OCI-LY1 (cell line): ENCODE measurements around the gene TMIE.

Experiments
- H2AFZ ChIP-seq: fragments of 200-600 bp; sonication (generic), shearing (Covaris generic); 2 replicates; pipeline ENCODE4 v1.6.0; 2014; ENCODE audit warnings: antibody characterized with exemption, mild to moderate bottlenecking, low read length
- H3F3A ChIP-seq: fragments of 200-600 bp; sonication (generic), shearing (Covaris generic); 2 replicates; pipeline ENCODE4 v1.6.0; 2014; ENCODE audit warnings: mild to moderate bottlenecking, antibody characterized with exemption, low read length, moderate library complexity; ENCODE audit not compliant: insufficient read depth
- H3K27ac ChIP-seq: fragments of 200-600 bp; sonication (generic); 2 replicates; pipeline ENCODE4 v1.5.1; 2014; ENCODE audit warnings: low read length, mixed run types, mild to moderate bottlenecking, low read depth; ENCODE audit not compliant: poor library complexity, severe bottlenecking
- H3K27me3 ChIP-seq: fragments of 200-600 bp; sonication (generic); 2 replicates; pipeline ENCODE4 v1.6.0; 2014; ENCODE audit warnings: antibody characterized with exemption, mild to moderate bottlenecking, low read length, moderate library complexity; ENCODE audit not compliant: insufficient read depth
- H3K36me3 ChIP-seq: fragments of 200-600 bp; sonication (generic); 2 replicates; pipeline ENCODE4 v1.6.1; 2014; ENCODE audit warnings: mild to moderate bottlenecking, antibody characterized with exemption, low read length, moderate library complexity, mixed read lengths; ENCODE audit not compliant: insufficient read depth
- H3K4me1 ChIP-seq: fragments of 200-600 bp; sonication (generic); 2 replicates; pipeline ENCODE4 v1.5.1; 2014; ENCODE audit warnings: mild to moderate bottlenecking, low read length, moderate library complexity; ENCODE audit not compliant: insufficient read depth, severe bottlenecking
- H3K4me2 ChIP-seq: fragments of 200-600 bp; sonication (generic), shearing (Covaris generic); 2 replicates; pipeline ENCODE4 v1.6.1; 2014; ENCODE audit warnings: low read length
- H3K4me3 ChIP-seq: fragments of 200-600 bp; sonication (generic); 2 replicates; pipeline ENCODE4 v1.5.1; 2014; ENCODE audit warnings: low read length, low read depth, mild to moderate bottlenecking, mixed read lengths; ENCODE audit not compliant: poor library complexity, severe bottlenecking
- H3K79me2 ChIP-seq: fragments of 200-600 bp; shearing (Covaris generic); 2 replicates; pipeline ENCODE4 v1.6.1; 2016; ENCODE audit warnings: mixed run types, low read length, mixed read lengths; ENCODE audit not compliant: insufficient read depth
- H3K9ac ChIP-seq: fragments of 200-600 bp; sonication (generic), shearing (Covaris generic); 2 replicates; pipeline ENCODE4 v1.6.1; 2014; ENCODE audit warnings: mild to moderate bottlenecking, low read length, mixed read lengths
- H3K9me2 ChIP-seq: fragments of 200-600 bp; sonication (generic), shearing (Covaris generic); 2 replicates; pipeline ENCODE4 v1.6.1; 2014; ENCODE audit warnings: low read depth, mild to moderate bottlenecking, low read length, mixed read lengths
- H3K9me3 ChIP-seq: fragments of 200-600 bp; shearing (Covaris generic); 2 replicates; pipeline ENCODE4 v1.6.1; 2014; ENCODE audit warnings: low read length, mixed read lengths
- H4K20me1 ChIP-seq: fragments of 200-600 bp; sonication (generic), shearing (Covaris generic); 2 replicates; pipeline ENCODE4 v1.6.0; 2016; ENCODE audit warnings: mild to moderate bottlenecking, low read length; ENCODE audit not compliant: insufficient read depth
- EZH2 ChIP-seq: fragments of 200-600 bp; sonication (generic), shearing (Covaris generic); IDR thresholded peaks from 2 replicates; pipeline ENCODE4 v1.8.0; 2017; ENCODE audit warnings: borderline replicate concordance, mixed run types, mild to moderate bottlenecking, antibody characterized with exemption, low read length, moderate library complexity, mixed read lengths
- TF ChIP-seq, protein P1 (sequence below): fragments of 200-600 bp; sonication (generic), shearing (Covaris generic); IDR thresholded peaks from 2 replicates; pipeline ENCODE4 v1.5.1; 2017; ENCODE audit warnings: mild to moderate bottlenecking, antibody characterized with exemption, low read length, moderate library complexity, mixed read lengths

The TMIE gene

DNA sequence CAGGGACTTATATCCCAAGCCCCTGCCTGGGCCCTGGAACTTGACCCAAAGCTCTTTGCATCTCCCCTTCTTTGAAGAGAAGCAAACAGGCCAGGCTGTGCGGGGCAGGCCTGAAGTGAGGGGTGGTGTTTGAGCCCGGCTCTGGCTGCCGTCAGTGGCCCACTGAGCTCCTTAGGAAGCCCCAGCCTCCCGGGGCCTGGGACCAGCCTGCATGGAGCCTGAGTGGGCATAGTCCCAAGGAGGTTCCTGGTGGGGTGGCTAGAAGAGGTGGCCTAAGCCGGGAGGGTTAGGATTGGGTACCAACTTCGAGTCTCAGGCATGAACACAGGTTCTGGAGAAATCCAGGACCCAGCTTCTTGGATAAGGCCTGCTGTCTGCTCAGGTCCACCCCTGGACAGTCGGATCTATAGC lies 6.4 kb downstream of the TMIE start:
- no peak overlapping the region for H2AFZ ChIP-seq
- no peak overlapping the region for H3K27ac ChIP-seq
- no peaks in the 10 kb centered on the region for H3F3A ChIP-seq
- no peaks in the 10 kb centered on the region for H3K79me2 ChIP-seq
- no peak overlapping the region for H3K4me2 ChIP-seq
- H3K4me3 ChIP-seq, result no peak overlapping the region
- no peak overlapping the region for H3K9ac ChIP-seq
- TF ChIP-seq EZH2, result no peak
- TF ChIP-seq, protein P1, sequence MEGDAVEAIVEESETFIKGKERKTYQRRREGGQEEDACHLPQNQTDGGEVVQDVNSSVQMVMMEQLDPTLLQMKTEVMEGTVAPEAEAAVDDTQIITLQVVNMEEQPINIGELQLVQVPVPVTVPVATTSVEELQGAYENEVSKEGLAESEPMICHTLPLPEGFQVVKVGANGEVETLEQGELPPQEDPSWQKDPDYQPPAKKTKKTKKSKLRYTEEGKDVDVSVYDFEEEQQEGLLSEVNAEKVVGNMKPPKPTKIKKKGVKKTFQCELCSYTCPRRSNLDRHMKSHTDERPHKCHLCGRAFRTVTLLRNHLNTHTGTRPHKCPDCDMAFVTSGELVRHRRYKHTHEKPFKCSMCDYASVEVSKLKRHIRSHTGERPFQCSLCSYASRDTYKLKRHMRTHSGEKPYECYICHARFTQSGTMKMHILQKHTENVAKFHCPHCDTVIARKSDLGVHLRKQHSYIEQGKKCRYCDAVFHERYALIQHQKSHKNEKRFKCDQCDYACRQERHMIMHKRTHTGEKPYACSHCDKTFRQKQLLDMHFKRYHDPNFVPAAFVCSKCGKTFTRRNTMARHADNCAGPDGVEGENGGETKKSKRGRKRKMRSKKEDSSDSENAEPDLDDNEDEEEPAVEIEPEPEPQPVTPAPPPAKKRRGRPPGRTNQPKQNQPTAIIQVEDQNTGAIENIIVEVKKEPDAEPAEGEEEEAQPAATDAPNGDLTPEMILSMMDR, result no peak
- no peaks in the 10 kb centered on the region for H3K4me1 ChIP-seq
- H4K20me1 ChIP-seq, result no peaks in the 10 kb centered on the region
- no peaks in the 10 kb centered on the region for H3K9me3 ChIP-seq
- no peaks in the 10 kb centered on the region for H3K9me2 ChIP-seq
- H3K36me3 ChIP-seq, result no peaks in the 10 kb centered on the region
- H3K27me3 ChIP-seq, result no peaks in the 10 kb centered on the region

DNA sequence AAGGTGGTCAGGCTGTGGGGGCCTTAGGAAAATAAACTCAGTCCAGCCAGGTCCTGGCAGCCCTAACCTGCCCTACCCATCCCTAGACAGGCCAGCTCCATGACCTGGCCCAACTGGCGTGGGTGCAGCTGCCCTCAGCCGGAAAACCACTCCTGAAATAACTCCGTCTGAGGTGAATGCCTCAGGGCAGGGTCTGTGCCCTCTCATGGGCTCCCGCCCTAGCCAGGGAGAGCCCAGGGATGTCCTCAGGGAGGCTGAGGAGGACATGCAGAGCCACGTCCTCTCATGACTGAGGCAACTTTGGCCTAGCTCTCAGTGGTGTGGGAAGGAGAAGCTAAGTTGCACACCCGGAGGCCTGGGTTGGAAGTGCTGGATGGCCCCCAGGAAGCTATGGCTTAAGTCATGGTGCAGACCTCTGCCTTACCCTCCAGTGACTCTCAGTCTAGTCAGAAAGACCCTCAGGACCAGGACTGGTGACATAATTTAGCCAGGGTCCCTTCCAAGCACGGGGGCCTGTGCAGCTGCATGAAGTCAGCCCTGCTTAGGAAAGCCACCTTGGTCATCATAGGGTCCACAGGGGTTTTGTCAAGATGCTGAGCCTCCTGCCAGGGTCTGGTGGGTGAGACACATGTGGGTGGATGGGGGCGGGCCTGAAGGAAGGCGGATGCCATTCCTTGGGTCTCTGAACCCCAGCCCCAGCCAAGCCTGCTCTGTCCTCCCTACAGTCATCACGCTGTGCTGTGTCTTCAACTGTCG lies 7.4 kb downstream of the TMIE start:
- no peaks in the 10 kb centered on the region for H3K27me3 ChIP-seq
- no peaks in the 10 kb centered on the region for H3K79me2 ChIP-seq
- H3F3A ChIP-seq, result no peaks in the 10 kb centered on the region
- no peak overlapping the region for H3K27ac ChIP-seq
- H3K9ac ChIP-seq, result no peak overlapping the region
- H3K4me2 ChIP-seq, result no peak overlapping the region
- no peaks in the 10 kb centered on the region for H4K20me1 ChIP-seq
- no peaks in the 10 kb centered on the region for H3K4me1 ChIP-seq
- no peaks in the 10 kb centered on the region for H3K9me2 ChIP-seq
- H3K4me3 ChIP-seq, result no peak overlapping the region
- no peaks in the 10 kb centered on the region for H3K36me3 ChIP-seq
- TF ChIP-seq, protein P1, result no peak
- TF ChIP-seq EZH2, result no peak
- no peak overlapping the region for H2AFZ ChIP-seq
- no peaks in the 10 kb centered on the region for H3K9me3 ChIP-seq

DNA sequence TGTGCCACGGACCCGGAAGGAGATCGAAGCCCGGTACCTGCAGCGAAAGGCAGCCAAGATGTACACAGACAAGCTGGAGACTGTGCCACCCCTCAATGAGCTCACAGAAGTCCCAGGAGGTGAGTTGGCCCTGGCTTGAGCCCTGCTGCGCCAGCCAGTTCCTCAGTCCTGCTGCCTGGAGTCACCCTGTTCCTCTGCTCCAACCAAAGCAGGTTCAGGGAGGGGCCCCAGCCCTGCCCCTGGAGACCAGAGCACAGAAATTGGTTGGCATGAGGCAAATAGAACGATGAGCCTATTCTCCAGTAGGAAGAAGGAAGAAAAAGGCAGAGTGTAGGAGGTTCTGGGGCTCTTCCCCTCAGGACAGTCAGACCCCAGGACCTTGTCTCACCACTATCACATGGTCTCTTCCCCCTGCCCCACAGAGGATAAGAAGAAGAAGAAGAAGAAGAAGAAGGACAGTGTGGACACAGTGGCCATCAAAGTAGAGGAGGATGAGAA lies 8.0 kb downstream of the TMIE start:
- no peak for TF ChIP-seq EZH2
- TF ChIP-seq, protein P1, result no peak
- Histone ChIP-seq H3K36me3 (no peaks in the 10 kb centered on the region), H3K79me2 (no peaks in the 10 kb centered on the region), H3F3A (no peaks in the 10 kb centered on the region), H3K4me2 (no peak overlapping the region), H2AFZ (no peak overlapping the region), H3K9me2 (no peaks in the 10 kb centered on the region), H3K9ac (no peak overlapping the region), H3K9me3 (no peaks in the 10 kb centered on the region), H3K27me3 (no peaks in the 10 kb centered on the region), H3K27ac (no peak overlapping the region), H4K20me1 (no peaks in the 10 kb centered on the region), H3K4me3 (no peak overlapping the region), H3K4me1 (no peaks in the 10 kb centered on the region)
